Mesendoderm (in vitro differentiated cells): ENCODE data around the gene SRMS.
A peak's percentile ranks its signal among the peaks of the same experiment; 100 is the strongest.

ENCODE experiments used
- DNase-seq: peaks from one replicate; pipeline ENCODE4 v3.0.0; 2013
- H2AK5ac ChIP-seq: 2 replicates; pipeline ENCODE4 v1.6.1; 2013; ENCODE audit warnings: low read length, inconsistent platforms
- H2BK120ac ChIP-seq: 2 replicates; pipeline ENCODE4 v1.6.1; 2013; ENCODE audit warnings: low read depth, mild to moderate bottlenecking, low read length, moderate library complexity, mixed read lengths
- H2BK15ac ChIP-seq: replicated peaks from 2 replicates; pipeline ENCODE4 v1.6.1; 2013; ENCODE audit warnings: low read depth, mild to moderate bottlenecking, moderate library complexity
- H2BK5ac ChIP-seq: 2 replicates; pipeline ENCODE4 v1.6.1; 2013; ENCODE audit warnings: low read length, inconsistent platforms
- H3K18ac ChIP-seq: 2 replicates; pipeline ENCODE4 v1.6.1; 2013; ENCODE audit warnings: mild to moderate bottlenecking, low read length, mixed read lengths
- H3K23ac ChIP-seq: one replicate; pipeline ENCODE4 v1.6.1; 2013; ENCODE audit warnings: low read length
- H3K27ac ChIP-seq: 2 replicates; pipeline ENCODE4 v1.5.1; 2013; ENCODE audit warnings: low read depth, mild to moderate bottlenecking, inconsistent platforms, low read length, moderate library complexity
- H3K27me3 ChIP-seq: 2 replicates; pipeline ENCODE4 v1.6.1; 2013; ENCODE audit warnings: low read length, control low read depth, mild to moderate bottlenecking, inconsistent platforms; ENCODE audit not compliant: insufficient read depth, poor library complexity
- H3K36me3 ChIP-seq: 2 replicates; pipeline ENCODE4 v1.6.1; 2013; ENCODE audit warnings: low read length, inconsistent platforms; ENCODE audit not compliant: control insufficient read depth, insufficient read depth
- H3K4ac ChIP-seq: one replicate; pipeline ENCODE4 v1.6.1; 2013; ENCODE audit warnings: low read depth, mild to moderate bottlenecking, low read length, moderate library complexity
- H3K4me1 ChIP-seq: 2 replicates; pipeline ENCODE4 v1.6.1; 2013; ENCODE audit warnings: low read depth, low read length, inconsistent platforms; ENCODE audit not compliant: control insufficient read depth
- H3K4me2 ChIP-seq: 2 replicates; pipeline ENCODE4 v1.6.1; 2013; ENCODE audit warnings: low read length
- H3K4me3 ChIP-seq: 2 replicates; pipeline ENCODE4 v1.5.1; 2013; ENCODE audit warnings: mild to moderate bottlenecking, low read length
- H3K56ac ChIP-seq: one replicate; pipeline ENCODE4 v1.6.1; 2013; ENCODE audit warnings: low read length
- H3K79me1 ChIP-seq: 2 replicates; pipeline ENCODE4 v1.6.1; 2013; ENCODE audit warnings: low read length, inconsistent platforms
- H3K79me2 ChIP-seq: 2 replicates; pipeline ENCODE4 v1.6.1; 2013; ENCODE audit warnings: mild to moderate bottlenecking, low read length; ENCODE audit not compliant: control insufficient read depth, insufficient read depth
- H3K9ac ChIP-seq: 2 replicates; pipeline ENCODE4 v1.6.1; 2013; ENCODE audit warnings: low read length, inconsistent platforms
- H4K5ac ChIP-seq: one replicate; pipeline ENCODE4 v1.6.1; 2013; ENCODE audit warnings: low read length
- H4K8ac ChIP-seq: one replicate; pipeline ENCODE4 v1.6.1; 2013; ENCODE audit warnings: low read depth, mild to moderate bottlenecking, control low read depth, low read length, moderate library complexity
- WGBS: extraction: QIAGEN DNeasy Blood & Tissue Kit; methylation state at CpG from one replicate; pipeline ENCODE4 v1.1.7; 2013; ENCODE audit warnings: low lambda C conversion rate, missing lambda C conversion rate; ENCODE audit not compliant: insufficient coverage; ENCODE audit errors: extremely low coverage; 5-methylcytosine and 5-hydroxymethylcytosine counted together

Gene SRMS

DNA sequence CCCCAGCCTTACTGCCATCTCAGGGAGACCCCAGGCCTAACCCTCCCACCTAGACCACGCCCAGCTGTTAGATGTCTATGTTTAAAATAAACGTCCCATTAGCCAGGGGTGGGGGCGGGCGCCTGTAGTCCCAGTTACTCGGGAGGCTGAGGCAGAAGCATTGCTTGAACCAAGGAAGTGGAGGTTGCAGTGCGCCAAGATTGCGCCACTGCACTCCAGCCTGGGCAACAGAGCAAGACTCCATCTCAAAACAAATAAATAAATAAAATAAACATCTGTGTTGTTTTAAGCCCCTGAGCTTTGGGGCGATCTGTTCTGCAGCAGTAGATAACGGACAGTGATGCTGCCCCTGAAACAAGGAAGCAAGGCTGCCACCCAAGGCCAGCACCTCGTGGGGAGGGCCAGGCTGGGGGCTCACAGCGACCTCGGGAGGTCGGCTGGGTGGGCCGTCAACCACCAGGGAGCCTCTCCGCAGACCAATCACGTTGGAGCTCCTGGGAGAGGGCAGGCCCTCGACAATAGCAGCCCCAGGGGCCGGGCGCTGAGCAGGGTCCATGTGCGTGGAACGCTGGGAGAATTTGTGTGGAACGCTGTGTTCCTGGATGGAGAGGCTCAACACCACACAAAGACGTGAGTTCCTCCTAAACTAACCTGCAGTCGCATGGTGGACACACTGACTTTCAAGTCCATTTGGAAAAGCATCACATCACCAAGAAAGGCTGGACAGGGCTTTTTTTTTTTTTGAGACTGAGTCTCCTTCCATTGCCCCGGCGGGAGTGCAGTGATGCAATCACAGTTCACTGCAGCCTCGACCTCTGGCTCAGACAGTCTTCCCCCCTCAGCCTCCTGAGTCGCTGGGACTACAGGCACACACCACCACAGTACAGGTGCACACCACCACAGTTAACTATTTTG is 27.5 kb upstream of the SRMS start:
- peak overlapping the region; percentile 86 for H3K56ac ChIP-seq
- H3K4me1 ChIP-seq: no peaks in the 10 kb centered on the region
- H3K79me1 ChIP-seq: no peaks in the 10 kb centered on the region
- no CpG with 5 or more reads among the region's 28 CpGs for WGBS
- H3K18ac ChIP-seq: no peak overlapping the region
- H3K79me2 ChIP-seq: no peaks in the 10 kb centered on the region
- no peak overlapping the region for H3K4me2 ChIP-seq
- H2AK5ac ChIP-seq: no peak overlapping the region
- H2BK5ac ChIP-seq: no peak overlapping the region
- H3K4me3 ChIP-seq: no peak overlapping the region
- H3K27me3 ChIP-seq: no peaks in the 10 kb centered on the region
- H3K9ac ChIP-seq: no peak overlapping the region
- no peak overlapping the region for H2BK120ac ChIP-seq
- no peak overlapping the region for H3K4ac ChIP-seq
- no peak for DNase-seq
- H3K36me3 ChIP-seq: no peaks in the 10 kb centered on the region
- no peak overlapping the region for H4K8ac ChIP-seq
- no peak overlapping the region for H3K27ac ChIP-seq
- no peak overlapping the region for H4K5ac ChIP-seq
- H2BK15ac ChIP-seq: no peak overlapping the region
- no peak overlapping the region for H3K23ac ChIP-seq

DNA sequence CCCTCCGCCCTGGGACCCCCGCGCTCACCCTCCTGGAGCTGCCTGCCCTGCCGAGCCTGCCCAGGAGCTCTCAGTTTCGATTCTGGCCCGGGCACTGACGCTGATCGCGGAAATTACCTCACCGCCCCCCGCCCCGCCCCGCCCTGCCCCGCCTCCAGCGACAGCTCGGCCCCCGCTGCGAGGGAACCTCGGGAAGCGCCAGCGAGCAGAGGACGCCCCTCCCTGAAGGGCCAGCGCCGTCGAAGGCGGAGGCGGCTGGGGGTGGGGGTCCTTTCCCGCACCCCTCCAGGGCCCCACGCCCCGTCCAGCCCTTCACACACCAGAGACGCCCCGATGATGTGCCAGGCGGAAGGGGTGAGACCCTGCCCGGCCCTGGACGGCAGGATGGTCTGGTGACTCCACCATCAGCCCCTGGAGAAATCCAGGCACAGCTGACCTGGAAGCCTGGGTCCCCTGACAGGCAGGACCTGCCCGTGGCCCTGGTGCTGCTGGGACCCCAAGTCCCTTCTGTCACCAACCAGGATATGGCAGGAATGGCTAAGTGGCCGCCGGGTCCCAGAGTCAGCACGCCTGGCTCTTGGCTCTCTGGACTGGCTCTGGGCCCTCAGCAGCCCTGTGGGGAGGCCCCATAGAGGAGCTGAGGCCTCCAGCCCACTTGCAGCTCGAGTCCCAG is 26.7 kb upstream of the SRMS start, which contains the start of gene HELZ2:
HELZ2 (minus strand) TSS at position 84 of the 673 bp plus-strand sequence. CDS start 1,854 bp downstream, outside the sequence.
- Histone ChIP-seq H3K4ac (peak within 1 kb of the TSS; percentile 60), H3K23ac (no peak within 1 kb of the TSS), H3K9ac (peak within 1 kb of the TSS; percentile 85), H3K27me3 (no peaks in the 10 kb centered on the region), H3K36me3 (no peaks in the 10 kb centered on the region), H3K4me1 (no peaks in the 10 kb centered on the region), H3K79me1 (no peaks in the 10 kb centered on the region), H3K4me3 (peak within 1 kb of the TSS; percentile 54), H3K79me2 (no peaks in the 10 kb centered on the region), H2BK15ac (no peak within 1 kb of the TSS), H3K18ac (peak within 1 kb of the TSS; percentile 25), H2BK5ac (peak within 1 kb of the TSS; percentile 59), H2AK5ac (no peak within 1 kb of the TSS), H3K56ac (peak within 1 kb of the TSS; percentile 90), H3K4me2 (peak within 1 kb of the TSS; percentile 91), H2BK120ac (no peak within 1 kb of the TSS), H4K8ac (no peak within 1 kb of the TSS), H4K5ac (no peak within 1 kb of the TSS), H3K27ac (no peak within 1 kb of the TSS)
- DNase-seq: peak; percentile 67
- no CpG with 5 or more reads among the region's 40 CpGs for WGBS

- Histone ChIP-seq H3K27me3 (no peaks in the 10 kb centered on the region), H3K27ac (no peak overlapping the region), H3K18ac (peak overlapping the region; percentile 25), H2AK5ac (no peak overlapping the region), H3K4me1 (no peaks in the 10 kb centered on the region), H3K4me3 (peak overlapping the region; percentile 54), H3K9ac (peak overlapping the region; percentile 85), H3K79me1 (no peaks in the 10 kb centered on the region), H3K23ac (no peak overlapping the region), H3K79me2 (no peaks in the 10 kb centered on the region), H4K8ac (no peak overlapping the region), H2BK120ac (no peak overlapping the region), H3K4ac (no peak overlapping the region), H3K36me3 (no peaks in the 10 kb centered on the region), H4K5ac (no peak overlapping the region), H2BK15ac (no peak overlapping the region), H3K56ac (peak overlapping the region; percentile 90), H3K4me2 (peak overlapping the region; percentile 91), H2BK5ac (no peak overlapping the region)
- WGBS: no CpG with 5 or more reads among the region's 24 CpGs
- DNase-seq: no peak
Observed at GRCh38 chr20:63573647-63574131, 26.1 kb upstream of the SRMS start.

DNA sequence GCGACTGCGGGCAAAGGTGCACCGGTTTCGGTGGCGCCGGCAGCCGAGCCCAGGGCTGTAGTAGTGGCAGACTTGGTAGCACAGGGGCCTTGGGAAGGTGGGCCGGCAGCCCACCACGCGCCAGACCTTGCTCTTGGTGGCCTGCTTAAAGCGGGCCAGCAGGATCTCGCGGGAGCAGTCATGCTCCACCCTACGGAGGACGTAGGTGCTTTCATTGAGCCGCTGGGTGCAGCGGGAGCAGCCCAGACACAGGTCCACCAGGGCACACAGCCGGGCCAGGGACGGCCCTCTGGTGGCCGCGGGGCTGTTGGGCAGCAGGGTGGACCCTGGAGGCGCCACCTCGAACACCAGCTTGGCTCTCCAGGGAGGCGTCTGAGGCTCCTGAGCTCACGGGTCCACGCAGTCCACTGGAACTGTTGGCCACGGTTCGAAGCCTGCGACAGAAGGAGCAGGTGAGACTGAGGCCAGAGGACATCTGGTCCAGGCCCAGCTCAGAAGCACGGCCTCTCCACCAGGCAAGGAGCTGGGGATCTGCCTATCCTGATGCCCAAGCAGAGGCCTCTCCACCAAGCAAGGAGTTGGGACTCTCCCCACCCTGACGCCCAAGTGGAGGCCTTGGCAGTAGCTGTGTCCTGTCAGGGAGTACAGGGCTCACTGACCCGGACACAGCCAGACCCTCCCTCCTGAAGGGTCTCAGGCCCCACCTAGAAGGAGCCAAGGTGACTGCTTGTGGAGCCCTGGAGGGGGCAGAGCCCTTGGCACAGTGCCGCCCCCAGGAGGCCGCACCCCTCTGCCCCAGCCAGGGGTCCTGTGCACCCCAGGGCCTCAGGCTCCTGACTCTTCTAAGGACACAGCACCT is 25.5 kb upstream of the SRMS start:
- no peak overlapping the region for H2BK120ac ChIP-seq
- H3K4me2 ChIP-seq: peak overlapping the region; percentile 91
- no CpG with 5 or more reads among the region's 34 CpGs for WGBS
- no peak overlapping the region for H2BK5ac ChIP-seq
- H4K8ac ChIP-seq: no peak overlapping the region
- H2BK15ac ChIP-seq: no peak overlapping the region
- H3K9ac ChIP-seq: peak overlapping the region; percentile 85
- H3K79me2 ChIP-seq: no peaks in the 10 kb centered on the region
- no peak overlapping the region for H3K4ac ChIP-seq
- H3K56ac ChIP-seq: peak overlapping the region; percentile 90
- H3K23ac ChIP-seq: no peak overlapping the region
- no peak overlapping the region for H3K18ac ChIP-seq
- no peak overlapping the region for H3K4me3 ChIP-seq
- H4K5ac ChIP-seq: no peak overlapping the region
- H3K27me3 ChIP-seq: no peaks in the 10 kb centered on the region
- no peaks in the 10 kb centered on the region for H3K36me3 ChIP-seq
- no peaks in the 10 kb centered on the region for H3K79me1 ChIP-seq
- no peaks in the 10 kb centered on the region for H3K4me1 ChIP-seq
- no peak overlapping the region for H3K27ac ChIP-seq
- H2AK5ac ChIP-seq: no peak overlapping the region
- peak; percentile 16 for DNase-seq

DNA sequence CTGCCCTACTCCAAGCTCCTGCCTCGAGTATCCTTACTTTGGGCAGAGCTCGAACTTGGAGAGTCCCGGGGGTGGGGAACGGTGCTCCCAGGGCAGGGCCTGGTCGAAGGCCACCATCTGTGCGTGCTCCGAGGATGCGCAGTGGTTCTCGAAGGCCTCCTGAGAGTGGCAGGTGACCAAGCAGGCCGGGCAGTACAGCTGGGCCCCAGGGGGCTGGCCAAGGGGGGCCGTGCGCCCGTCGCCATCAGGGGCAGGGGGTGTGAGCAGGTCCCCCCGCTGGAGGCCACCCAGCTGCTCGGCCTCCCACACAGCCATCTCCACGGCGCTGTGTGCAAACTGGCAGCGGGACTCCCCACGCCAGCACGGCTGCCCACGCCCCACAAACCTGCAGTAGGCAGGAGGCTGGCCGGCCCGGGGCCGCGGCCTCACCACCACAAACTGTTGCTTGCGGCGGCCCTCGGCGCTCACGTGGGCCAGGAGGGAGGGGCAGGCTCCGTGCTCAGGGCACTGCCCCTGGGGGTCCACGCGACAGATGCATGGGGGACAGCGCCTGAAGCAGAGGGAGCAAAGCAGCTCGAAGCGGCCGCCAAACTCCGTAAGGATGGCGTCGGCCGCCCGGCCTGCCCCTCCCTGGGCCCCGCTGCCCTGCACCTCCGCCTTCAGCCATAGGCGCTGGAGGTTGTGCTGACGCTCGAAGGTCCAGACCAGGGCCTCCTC is 24.7 kb upstream of the SRMS start:
- Histone ChIP-seq H3K4me3 (no peak overlapping the region), H3K56ac (no peak overlapping the region), H3K4ac (no peak overlapping the region), H3K36me3 (no peaks in the 10 kb centered on the region), H3K79me1 (no peaks in the 10 kb centered on the region), H3K18ac (no peak overlapping the region), H2BK120ac (no peak overlapping the region), H2AK5ac (no peak overlapping the region), H2BK5ac (no peak overlapping the region), H4K8ac (no peak overlapping the region), H3K23ac (no peak overlapping the region), H3K4me2 (no peak overlapping the region), H4K5ac (no peak overlapping the region), H3K27me3 (no peaks in the 10 kb centered on the region), H2BK15ac (no peak overlapping the region), H3K4me1 (no peaks in the 10 kb centered on the region), H3K9ac (no peak overlapping the region), H3K27ac (no peak overlapping the region), H3K79me2 (no peaks in the 10 kb centered on the region)
- DNase-seq: no peak
- WGBS: no CpG with 5 or more reads among the region's 48 CpGs
